Activated CD4-positive, alpha-beta T cell treated with anti-CD3 and anti-CD28 coated beads, Interleukin-2, amount 50 U/mL, for 4 hours (primary cell): ENCODE measurements around the gene PRPF8.
"Not testable (repeated sequence)": the region's sequence is repeated elsewhere in the genome, so short reads cannot be mapped to it uniquely, and the experiment has no call there.

Experiments used
- DNase-seq, 2 experiments: peaks; one replicate each; pipeline ENCODE4 v3.0.0-alpha.2; 2020

PRPF8 gene

DNA sequence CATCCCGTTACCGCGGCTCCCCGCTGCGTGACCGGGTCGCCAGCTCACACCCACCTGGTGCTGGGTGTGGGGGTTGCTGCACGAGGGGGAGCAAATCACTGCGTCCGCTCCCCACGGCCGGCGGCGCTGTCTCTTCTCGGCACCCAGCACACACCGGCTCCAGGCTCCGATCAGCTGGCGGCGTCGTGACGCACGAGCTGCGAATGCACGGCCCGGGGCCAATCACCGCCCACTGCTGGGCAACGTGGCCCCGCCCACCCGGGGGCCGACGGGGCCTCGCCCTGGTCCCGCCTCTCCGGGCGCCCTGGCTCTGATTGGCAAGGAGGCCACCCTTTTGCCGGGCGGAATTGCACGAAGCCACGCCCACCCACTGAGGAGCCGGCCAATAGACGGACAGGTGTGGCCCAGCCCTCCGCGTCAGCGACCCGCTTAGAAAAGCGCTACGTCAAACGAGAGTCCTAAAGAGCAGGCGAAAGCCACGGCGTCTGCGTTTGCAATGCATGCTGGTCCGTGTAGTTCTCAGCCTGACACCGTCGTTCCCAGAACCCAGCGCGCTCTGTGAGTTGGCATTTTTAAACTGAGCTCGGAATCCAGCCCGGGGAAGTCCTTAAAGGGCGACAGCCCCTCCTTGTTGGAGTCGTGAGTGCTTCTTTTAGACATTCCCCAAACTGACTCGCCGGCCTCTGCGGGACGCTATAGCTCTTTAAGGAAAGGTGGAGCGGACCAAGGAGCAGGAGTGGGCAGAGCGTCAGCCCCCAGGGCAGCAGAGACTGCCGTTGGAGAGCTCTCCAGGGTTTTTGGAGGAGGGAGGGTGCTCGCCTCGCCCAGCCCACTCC is 31.6 kb upstream of the PRPF8 start:
- DNase-seq, result peak; percentile 100

DNA sequence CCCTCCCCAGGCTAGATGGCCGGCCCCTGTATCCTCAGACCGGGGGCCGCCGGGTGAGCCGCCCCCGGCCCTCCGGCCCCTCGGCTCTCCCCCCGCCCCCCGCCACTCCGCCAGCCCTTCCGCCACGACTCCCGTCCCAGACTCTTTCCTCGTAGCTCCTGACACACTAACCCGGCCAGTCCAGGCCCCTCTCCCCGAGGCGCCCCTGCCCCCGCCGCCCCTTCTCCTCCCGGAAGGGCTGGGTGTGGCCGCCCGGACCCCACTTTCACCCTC is 31.1 kb upstream of the PRPF8 start:
- no peak for DNase-seq

GRCh38 chr17:1714980-1715802 is 30.5 kb upstream of the PRPF8 start:
- DNase-seq, result peak; percentile 44 to 47

- DNase-seq, result no peak
These were observed 29.8 kb upstream of the PRPF8 start for GRCh38 chr17:1714427-1714979.

DNA sequence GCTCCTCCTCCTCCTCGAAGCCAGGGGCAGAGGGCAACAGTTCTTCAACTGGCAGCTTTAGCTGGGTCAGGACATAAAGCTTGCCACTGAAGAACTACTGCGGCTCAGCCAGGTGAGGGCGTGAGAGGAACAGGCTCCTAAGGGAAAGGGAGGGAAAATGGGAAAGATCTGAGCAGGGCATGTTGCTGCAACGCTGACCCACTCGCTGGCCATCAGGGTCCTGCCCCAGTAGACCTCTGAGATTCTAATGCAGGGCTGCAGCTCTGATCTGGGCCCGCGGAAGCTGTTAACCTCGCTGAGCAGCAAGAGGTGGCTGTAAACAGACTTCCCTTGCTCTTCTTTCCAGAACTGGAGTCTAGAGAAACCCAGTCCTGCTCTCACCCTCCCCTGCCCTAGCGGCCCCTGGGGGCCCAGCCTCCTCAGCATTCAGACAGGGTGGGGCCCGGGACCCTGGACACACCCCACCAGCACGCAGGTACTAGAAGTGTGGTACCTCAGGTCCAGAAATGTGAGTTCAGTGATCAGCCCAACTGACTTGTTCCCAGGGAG is 29.3 kb upstream of the PRPF8 start:
- no peak for DNase-seq

DNA sequence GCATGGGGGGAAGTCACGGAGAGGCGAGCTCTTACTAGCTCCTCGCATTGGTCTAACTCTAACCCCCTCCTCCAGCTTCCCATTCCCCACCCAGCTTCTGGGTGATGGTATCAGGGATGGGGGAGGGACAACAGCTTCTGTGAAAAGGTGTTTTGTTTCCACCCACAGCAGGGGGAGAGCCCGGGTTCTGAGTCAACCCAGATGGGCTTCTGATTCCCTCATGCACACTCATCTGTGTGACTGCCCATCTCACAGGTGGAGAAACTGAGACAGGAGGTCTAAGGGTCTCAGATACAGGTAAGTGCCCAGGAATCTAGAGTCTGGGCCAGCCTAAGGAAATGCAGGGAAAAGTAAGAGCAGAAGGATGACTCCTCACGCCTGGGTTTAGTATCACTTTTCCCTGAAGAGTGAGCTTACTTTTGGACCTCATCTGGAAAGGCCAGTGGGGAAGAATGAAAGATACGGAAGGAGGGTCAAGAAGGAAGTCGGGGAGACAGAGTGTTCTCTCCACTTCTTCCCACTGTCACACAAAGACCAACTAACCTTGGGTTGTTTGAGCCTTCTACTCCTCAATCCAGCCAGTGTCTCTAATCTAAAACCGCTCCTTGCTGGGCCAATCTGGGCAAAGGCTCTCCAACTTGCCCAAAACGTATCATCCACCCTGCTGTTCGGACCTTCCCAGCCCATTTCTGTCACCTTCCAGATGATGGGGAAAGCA is 28.7 kb upstream of the PRPF8 start:
- no peak for DNase-seq

- DNase-seq, result no peak
These were observed 27.6 kb upstream of the PRPF8 start for GRCh38 chr17:1712271-1712670.

DNA sequence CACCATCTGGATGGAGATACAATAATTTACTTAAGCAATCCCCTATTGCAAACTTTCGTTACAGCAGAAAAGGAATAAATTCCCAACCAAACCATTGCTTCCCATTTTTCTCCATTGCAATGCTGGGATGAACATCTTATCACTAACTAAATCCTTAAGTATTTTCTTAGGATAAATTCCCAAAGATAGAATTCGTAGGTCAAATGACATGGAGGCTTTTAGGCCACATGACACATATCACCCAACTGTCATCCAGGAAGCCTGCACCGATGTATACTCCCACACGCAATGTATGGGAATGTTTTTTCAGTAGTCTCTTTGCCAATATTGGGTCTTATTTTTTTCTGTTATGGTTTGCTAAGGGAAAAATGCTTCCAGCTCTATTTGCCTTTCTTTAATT is 27.1 kb upstream of the PRPF8 start:
- no peak for DNase-seq

- no peak for DNase-seq
These were observed 26.3 kb upstream of the PRPF8 start for GRCh38 chr17:1710807-1711553.

GRCh38 chr17:1709971-1710806 is 25.5 kb upstream of the PRPF8 start, which contains the start of gene TLCD2:
TLCD2 (minus strand) TSS chr17:1710377; CDS start chr17:1710242, 135 bp downstream.
- DNase-seq, result no peak

DNA sequence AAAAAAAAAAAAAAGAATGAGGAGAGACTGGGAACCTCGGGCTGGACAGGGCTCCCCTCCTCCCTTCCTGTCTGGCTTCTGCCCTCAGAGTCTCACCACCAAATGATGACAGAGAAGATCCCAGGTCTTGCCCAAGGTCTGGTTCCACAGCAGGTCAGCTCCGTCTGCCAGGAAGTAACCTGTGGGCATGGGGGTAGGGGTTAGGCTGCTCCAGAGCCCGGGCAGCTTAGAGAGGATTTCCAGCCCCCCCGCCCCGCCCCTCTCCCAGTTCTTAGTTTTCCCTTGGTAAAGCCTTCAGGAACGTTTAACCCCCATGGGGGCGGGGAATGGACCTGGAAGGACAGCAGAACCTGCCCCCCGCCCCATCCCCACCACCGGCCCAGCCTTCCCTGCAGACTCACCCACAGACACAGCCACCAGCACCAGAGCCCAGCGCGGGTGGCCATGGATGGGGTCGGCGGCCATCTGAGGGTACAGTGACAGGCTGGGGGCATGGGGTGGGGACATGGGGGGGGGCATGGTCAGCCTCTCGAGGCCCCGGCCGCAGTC is 24.8 kb upstream of the PRPF8 start:
- DNase-seq, result no peak

DNA sequence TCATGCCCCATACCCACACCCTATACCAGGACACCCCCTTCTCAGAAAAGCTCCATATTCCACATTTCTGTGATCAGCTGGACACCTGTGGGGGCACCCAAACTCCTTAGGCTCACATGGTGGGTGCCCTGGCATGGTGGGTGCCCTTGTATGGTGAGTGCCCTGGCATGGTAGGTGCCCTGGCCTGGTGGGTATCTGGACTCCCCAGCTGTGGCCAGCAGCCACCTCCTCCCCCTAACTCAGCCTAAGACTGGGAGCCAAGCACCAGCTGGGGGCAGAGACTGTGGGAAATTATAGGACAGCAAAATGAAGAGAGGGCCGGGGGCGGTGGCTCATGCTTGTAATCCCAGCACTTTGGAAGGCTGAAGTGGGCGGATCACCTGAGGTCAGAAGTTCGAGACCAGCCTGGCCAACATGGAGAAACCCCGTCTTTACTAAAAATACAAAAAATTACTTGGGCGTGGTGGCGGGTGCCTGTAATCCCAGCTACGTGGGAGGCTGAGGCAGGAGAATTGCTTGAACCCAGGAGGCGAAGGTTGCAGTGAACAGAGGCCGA is 24.2 kb upstream of the PRPF8 start:
- not testable (repeated sequence) for DNase-seq

GRCh38 chr17:1707107-1707506 is 22.4 kb upstream of the PRPF8 start:
- no peak for DNase-seq

DNA sequence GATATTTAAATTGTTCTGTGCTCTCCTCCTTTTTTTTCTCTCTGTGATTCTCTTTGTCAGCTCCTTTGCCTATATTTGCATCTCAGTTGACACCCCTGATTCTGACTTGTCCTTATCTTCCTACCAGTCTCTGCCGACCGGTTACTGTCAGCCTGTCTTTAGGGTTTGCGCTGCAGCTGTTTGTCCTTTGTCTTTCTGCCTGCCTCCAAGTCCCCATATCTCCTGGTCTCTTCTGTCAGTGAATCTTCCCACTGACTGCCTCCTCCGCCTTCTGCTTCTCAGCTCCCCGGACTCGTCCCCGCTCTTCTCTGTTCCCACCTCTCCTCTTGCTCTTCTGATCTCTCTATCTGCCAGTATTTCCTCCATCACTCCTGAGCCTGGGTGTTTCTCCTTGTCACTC is 20.3 kb upstream of the PRPF8 start:
- DNase-seq, result no peak

GRCh38 chr17:1703063-1703462 is 18.4 kb upstream of the PRPF8 start:
- no peak for DNase-seq

DNA sequence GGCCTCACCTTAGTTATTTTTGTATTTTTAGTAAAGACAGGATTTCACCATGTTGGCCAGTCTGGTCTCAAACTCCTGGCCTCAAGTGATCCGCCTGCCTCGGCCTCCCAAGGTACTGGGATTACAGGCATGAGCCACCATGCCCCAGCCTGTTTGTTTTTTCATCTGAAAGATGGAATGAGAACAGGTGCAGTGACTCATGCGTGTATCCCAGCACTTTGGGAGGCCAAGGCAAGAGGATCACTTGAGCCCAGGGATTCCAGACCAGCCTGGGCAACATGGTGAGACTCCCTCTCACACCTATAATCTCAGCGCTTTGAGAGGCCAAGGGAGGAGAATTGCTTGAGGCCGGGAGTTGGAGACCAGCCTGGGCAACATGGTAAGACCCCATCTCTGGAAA is 15.2 kb upstream of the PRPF8 start:
- DNase-seq, result not testable (repeated sequence)

DNA sequence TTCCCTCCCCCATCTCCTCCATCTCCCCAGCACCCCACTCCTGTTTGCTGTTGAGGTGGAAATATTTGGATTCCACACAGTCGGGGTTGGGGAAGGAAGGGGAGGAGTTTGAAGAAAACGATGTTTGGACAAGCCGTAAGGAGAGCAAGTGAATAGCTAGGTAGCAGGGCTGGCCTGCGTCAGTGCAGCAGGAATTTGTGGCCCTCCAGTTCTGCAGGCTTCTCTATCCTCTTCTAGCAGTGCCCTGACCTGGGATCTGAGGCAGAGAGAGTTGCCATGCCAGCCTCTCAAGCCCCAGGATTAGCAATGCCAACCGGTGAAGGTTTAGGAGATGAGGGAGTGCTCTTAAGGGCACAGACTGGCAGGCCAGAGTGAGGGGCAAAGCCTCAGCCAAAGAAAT is 13.0 kb upstream of the PRPF8 start:
- DNase-seq, result no peak

DNA sequence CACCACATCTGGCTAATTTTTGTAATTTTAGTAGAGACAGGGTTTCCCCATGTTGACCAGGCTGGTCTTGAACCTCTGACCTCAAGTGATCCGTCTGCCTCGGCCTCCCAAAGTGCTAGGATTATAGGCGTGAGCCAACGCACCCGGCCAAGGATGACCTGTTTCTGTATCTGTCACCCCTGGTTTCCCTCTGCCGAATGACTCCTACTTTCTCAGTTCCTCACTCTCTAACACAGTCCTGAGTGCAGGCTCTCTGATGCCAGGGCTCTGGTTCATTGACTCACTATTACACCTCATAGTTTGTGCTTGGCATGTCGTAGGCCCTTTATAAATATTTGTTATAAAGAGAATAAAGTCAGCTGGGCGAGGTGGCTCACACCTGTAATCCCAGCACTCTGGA is 10.7 kb upstream of the PRPF8 start:
- no peak for DNase-seq

DNA sequence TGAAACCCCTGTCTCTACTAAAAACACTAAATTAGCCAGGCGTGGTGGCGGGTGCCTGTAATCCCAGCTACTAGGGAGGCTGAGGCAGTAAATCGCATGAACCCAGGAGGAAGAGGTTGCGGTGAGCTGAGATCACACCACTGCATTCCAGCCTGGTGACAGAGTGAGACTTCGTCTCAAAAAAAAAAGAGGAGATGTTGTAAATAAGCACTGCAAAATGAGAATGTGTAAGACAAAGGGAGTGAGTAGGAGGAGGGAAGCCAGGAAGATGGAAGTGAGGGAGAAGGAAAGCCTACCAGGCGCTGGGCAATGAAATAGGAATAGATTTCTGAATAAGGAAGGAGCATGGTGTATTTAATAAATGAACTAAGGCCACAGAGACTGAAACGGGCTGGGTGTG is 8.7 kb upstream of the PRPF8 start:
- no peak for DNase-seq

DNA sequence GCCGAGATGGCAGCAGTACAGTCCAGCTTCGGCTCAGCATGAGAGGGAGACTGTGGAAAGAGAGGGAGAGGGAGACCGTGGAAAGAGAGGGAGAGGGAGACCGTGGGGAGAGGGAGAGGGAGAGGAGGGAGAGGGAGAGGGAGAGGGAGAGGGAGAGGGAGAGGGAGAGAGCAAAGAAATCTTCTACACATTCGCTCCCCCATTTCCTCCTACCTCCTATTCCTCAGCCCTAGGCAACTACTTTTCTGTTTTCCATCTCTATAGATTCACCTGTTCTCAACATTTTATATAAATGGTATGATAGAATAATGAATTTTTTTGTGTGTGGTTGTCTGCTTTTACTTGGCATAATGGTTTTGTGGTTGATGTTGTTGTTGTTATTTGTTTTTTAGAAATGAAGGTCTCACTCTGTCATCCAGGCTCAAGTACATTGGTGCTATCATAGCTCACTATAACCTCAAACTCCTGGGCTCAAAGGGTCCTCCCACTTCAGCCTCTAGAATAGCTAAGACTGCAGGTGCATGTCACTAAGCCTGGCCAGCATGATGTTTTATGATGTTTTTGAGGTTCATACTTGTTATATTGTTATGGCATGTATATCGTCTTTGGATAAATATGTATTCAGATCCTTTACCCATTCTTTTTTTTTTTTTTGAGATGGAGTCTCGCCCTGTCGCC is 6.0 kb upstream of the PRPF8 start:
- DNase-seq, result no peak
